GM21515 (cell line): Measurements from ENCODE around the gene C10orf120.

Source experiments
- ATAC-seq: cut with Tn5 transposase; IDR thresholded peaks from one replicate; pipeline ENCODE4 v1.9.1; 2021; ENCODE audit not compliant: unreplicated experiment

C10orf120 gene

DNA sequence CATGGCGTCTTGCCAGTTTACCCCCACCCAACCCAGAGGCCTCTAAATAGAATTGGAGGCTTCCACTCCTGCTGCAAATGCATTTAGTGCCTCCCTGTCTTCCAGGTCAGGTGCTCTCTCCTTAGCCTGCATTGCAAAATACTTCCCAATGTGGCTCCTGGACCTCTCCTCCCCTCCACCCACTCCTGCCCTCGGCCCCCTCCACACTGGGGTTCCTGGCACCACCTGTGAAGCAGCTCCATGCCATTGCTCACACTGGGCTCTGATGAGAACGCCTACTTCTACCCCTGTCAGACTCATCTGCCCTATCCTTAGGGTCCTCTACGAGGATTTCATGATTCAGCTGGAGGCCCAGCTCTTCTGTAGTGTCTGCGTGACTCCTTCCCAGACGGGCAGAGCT is 37.4 kb downstream of the C10orf120 start:
- no peak for ATAC-seq

DNA sequence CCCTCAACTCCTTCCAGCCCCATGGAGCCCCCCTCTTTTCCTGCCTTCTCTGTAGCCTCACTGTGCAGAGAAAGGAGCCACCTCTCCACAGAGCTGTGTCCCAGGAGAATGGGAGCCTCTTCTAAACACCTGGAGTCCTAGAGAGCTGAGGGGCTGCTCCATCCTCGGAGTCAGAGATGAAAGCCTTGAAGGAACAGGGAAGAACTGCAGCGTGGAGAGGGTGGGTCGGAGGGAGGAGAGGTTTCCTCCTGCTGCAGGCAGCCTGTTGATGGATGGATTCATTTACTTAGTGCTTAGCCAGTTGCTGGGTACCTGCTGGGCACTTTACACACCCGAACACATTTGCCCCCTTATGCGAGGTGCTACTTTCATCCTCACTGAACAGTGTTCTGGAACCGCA is 39.0 kb downstream of the C10orf120 start:
- no peak for ATAC-seq

DNA sequence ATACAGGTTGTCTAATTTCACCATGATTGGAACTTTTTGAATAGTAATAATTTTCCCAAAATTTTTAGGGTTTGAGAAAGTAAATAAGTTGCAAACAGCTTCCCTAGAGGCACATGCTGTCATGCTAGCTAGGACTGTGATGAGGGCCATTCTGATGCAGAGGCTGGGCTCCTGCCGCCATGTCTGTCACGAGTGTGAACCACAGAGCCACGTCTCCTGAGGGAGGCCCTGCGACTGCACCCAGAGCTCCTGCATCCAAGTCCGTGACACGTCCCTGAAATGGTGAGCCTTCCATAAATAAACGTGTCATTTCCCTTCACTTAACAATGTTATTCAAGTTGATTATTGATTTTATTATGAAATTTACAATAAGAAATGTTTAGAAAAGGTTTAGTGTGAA is 40.0 kb downstream of the C10orf120 start:
- ATAC-seq, result no peak

DNA sequence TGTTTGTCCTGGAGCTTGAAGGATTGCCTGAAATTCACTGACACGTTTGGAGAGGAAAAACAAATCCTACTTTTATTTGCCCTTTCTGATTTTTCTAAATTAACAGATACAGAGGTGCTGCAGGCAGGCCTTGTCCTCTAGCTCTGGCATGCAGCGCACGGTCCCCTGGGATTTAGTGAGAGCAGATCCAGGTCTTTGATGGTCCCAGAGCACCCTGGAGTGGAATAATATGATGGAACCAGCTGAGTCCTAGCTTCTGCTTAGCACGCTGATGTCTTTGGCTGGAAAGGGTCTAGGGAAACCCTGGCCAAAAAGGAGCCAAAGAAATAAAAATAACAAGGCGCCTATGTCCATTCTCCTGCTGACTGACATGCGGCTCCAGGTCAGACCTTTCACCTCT is 40.5 kb downstream of the C10orf120 start:
- no peak for ATAC-seq

DNA sequence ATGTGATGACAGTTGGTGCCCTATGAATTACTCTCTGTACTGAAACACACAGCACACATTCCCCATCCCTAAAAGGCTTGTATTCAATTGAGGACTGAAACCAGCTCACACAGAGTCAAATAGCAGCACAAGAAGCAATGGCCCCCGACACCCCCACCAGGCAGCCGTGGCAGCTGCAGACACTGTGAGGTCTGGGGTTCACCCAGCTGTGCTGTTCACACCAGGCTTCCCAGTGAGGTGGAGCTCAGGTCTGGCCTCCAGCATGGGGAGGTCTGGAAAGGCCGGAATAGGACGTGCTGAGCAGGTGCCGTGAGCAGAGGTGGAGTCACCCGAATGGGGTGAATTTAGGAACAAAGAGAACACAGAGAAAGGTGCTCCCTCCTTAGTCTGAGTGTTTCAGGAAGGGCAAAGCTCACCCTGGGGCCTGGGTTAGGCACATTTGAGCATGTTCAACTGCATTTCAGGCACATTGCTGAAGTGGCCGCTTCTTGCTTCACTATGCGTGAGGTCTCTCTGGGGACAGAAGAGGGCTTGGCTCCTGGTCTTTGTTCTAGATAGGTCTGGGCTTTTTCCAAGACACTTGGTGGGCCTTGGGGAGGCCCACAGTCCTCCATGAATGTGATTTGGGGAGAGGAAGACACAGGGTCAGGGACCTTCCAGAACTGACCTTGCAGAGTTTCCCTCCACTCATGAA is 41.1 kb downstream of the C10orf120 start:
- ATAC-seq, result no peak

DNA sequence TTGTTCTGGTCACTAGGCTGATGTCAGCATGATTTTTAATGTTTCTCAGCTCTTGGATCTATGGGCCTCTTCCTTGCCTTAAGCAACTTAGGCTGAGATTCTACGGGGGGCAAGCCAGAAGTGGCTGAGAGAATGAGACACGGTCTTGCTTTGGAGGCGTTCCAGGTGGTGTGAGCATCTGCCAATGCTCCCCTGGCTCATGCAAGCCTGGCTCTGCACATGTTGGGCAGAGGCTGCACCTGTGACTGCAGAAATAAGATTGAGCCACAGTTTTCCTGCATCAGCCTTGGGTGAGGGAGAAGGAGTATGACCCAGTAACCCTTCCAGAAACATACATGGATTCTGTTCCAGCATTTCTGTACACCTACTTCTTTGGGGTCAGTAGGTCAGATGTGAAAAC is 41.9 kb downstream of the C10orf120 start:
- ATAC-seq, result no peak

DNA sequence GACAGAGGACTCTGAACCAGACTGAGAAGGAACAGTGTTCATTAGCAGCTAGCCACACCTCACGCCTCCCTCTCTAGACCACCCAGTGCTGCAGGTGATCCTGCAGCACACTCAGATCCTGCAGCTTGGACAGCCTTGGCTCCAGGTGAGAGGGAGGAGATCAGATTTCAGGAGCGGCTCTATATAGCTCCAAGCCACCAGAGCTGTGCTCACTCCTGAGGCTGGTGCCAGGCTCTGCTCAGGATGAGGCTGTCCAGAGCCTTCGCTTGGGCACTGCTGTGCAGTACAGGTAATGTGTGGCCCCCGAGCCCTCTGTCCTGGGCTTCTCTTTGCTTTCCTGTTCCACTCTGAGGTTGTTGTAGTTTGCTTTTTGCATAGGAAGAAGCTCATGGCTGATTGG is 42.4 kb downstream of the C10orf120 start:
- ATAC-seq, result no peak

DNA sequence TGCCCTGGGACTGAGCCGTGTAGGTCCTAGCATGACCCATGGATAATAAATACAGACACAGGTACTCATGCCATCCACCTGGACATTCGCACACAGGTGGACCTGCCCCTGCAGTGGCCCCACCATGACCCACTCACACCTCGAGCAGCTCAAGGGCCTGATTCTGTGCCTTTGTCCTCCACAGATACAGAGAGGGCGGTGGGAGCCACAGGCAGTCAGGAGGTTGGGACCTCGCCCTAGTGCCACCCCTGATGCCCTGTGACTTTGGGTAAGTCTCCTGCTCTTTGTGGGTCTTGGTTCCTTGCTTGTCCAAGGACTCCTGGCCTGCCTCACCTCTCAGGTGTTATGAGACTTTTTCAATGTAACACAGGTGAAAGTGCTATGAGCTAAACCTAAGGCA is 42.9 kb downstream of the C10orf120 start:
- no peak for ATAC-seq

DNA sequence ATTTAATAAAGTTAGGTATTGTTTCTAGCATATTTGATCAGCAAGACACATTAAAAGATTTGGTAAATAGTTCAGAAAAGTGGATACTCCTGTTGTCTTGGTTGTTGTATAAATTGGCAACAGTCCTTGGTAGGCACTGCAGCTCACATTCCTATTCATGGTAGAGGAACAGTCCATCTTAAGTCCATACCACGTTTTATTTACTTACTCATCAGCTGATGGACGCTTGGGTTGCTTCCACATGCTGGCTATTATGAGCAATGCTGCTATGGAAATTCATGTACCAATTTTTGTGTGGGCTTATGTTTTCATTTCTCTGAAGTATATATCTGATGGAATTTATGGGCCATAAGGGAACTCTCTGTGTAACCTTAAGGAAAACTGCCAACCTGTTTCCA is 43.3 kb downstream of the C10orf120 start:
- no peak for ATAC-seq

DNA sequence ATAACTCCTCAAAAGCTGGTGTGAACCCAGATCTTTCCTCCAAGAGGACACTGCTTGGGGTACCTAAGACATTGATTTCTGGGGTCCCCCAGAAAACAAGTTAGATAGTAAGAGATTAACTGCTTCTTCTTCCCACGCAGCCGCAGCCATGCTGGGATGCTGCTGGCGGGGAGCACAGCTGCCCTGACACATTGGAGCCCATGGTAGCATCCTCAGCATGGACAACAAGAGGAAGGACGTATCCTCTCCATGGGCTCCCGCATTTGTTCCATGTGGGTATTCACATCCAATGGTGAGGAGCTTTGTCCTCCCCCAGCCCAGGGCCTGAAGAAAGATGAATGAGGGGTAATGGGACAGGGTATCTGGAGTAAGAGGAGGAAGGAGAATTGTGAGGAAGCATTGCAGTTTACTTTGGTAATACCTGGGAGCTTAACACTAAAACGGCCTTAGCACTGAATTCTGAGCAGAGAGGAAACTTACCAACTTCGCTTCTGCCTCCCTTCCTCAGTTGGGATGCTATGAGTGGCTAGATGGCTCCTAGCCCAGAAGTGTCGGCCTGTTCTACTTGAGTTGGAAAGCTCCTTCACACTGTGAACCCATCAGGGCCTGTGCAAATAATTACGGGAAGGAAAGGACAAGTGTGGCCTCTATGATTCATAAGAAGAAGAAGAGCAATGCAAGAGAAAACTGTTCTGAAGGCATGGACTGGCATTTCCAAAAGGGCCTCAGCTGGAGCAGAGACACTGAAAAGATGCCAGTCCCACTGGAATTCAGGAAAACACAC is 43.9 kb downstream of the C10orf120 start:
- no peak for ATAC-seq

DNA sequence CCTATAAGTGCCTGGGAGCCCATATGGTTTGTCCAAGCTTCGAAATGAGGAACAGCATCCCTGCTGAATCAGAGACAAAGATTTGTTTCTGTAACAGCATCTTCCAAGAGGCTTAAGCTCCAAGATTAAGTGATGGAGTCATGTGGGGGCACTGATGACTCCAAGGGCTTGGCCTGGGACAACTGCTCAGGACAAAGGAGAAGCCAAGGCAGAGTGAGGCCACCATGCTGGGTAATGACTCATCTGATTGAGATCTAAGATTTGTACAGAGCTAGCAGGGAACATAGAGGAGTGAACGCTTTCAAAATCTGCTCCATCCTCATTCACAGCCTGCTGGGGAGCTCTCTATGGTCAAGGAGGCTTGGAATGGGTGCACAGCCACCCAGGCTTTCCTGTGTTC is 49.3 kb downstream of the C10orf120 start:
- no peak for ATAC-seq

DNA sequence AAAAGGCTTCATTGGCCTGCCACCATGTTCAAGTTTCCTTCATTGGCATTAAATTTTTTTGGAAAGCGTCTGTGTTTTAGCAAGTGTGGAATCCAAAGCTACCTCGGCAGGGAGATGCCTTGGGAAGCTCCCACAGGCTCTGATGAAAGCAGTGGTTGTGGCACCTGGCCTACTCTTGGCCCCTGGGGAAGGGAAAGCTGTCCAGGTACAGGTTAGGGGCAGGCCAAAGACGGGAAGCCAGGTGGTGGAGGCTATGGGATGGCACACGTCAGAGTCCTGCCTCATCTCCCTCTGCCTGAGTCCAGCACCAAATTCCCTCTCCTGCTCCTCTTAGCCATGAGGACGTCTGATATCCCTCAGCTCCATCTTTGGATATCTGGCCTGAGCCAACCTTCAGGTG is 49.7 kb downstream of the C10orf120 start:
- no peak for ATAC-seq

DNA sequence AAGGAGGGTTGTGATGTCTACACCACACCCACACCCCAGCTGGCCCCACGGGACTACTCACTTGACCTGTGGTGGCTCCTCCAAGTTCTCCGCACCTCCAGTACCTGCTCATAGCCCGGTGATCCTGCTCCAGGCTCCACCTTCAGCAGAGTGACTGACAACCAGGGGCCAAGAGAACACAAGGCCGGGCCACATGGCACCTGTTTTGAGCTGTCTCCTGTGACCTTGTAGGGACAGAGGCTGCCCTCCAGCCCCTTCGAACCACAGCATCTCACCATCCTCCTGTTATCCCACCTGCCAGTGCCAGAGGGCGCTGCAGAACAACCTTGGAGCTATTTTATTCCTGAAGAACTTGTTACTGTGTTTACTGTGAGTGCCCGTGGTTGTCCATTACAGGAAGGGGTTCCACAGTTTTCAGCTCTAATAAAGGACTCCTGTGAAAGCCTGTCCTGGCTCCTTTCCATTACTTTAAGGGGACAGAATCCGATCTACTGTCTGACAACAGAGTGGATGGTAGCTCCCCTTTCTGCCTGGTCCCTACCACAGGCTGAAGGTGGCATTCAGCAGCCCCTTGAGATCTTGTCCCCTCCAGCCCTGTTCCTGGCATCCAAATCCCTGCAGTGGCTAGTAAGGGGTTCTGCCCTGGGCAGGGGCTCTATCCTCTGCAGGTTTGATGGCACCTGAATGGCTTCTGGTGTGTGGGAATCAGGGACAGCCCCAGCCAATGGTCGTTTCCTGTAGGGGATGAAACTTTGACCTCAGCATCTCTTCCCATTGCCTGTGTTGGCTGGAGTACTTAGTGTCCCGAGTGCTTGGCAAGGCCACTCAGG is 50.8 kb downstream of the C10orf120 start:
- ATAC-seq, result no peak
